ENCODE results near the gene HIVEP3. TPM values are rescaled to one million over a fixed set of nuclear protein-coding genes. Genes with fewer than 3 reads are reported as not detected.

The HIVEP3 gene
- total RNA-seq, 1 experiment from 2014 or later = 0.55 TPM

GRCh38 chr1:41894808-41895483 is 23.8 kb downstream of the HIVEP3 start (continued):
- no peak for TF ChIP-seq IRF2 (CRISPR knock-in tag; IDR thresholded peaks at IDR 0.05; ENCODE audit: borderline replicate concordance, low read depth)
- no peak for TF ChIP-seq ATF2 (CRISPR knock-in tag; IDR thresholded peaks at IDR 0.05; ENCODE audit: borderline replicate concordance, low read depth)

- CTCF ChIA-PET = no interaction called here
- Mint-ChIP-seq H3K27ac (no peak overlapping the region), H3K4me1 (peaks cover 19% of the 10 kb centered on the region), H3K9me3 (no peaks in the 10 kb centered on the region), H3K4me3 (no peak overlapping the region), H3K36me3 (no peaks in the 10 kb centered on the region), H3K27me3 (ENCODE audit: low read depth) (no peaks in the 10 kb centered on the region)
- no peak for DNase-seq (ENCODE audit: low spot score)
- no peak for ATAC-seq
- TF ChIP-seq STAT6 (CRISPR knock-in tag; conservative IDR thresholded peaks at IDR 0.05; ENCODE audit: low read depth) (no peak), JAZF1 (CRISPR knock-in tag; IDR thresholded peaks at IDR 0.05) (no peak), NR2C2 (CRISPR knock-in tag; IDR thresholded peaks at IDR 0.05) (no peak), ESRRA (CRISPR knock-in tag; IDR thresholded peaks at IDR 0.05; ENCODE audit: borderline replicate concordance) (no peak), PRDM15 (CRISPR knock-in tag; IDR thresholded peaks at IDR 0.05) (no peak), ZNF281 (CRISPR knock-in tag; IDR thresholded peaks at IDR 0.05) (no peak), TP53 (CRISPR knock-in tag; IDR thresholded peaks at IDR 0.05) (no peak), IRF2 (CRISPR knock-in tag; IDR thresholded peaks at IDR 0.05; ENCODE audit: borderline replicate concordance, low read depth) (no peak), SOX15 (CRISPR knock-in tag; IDR thresholded peaks at IDR 0.05) (no peak), ATF1 (CRISPR knock-in tag; IDR thresholded peaks at IDR 0.05) (no peak)
- POLR2A ChIA-PET = no interaction called here
Measured at GRCh38 chr1:41894101-41894807, 24.5 kb downstream of the HIVEP3 start.

All from WTC11 (cell line).